ENCODE measurements around the gene L1TD1.

L1TD1 gene

GRCh38 chr1:62185677-62186076, 9.0 kb upstream of the L1TD1 start:
- in situ Hi-C loops (cut with MboI; ENCODE audit: low pct_unique_long_range_greater_than_20kb, low sequenced_read_pairs, unreplicated experiment) = no loop called here
- no peak for TF ChIP-seq CTCF (IDR thresholded peaks at IDR 0.05; ENCODE audit: extremely low read depth, insufficient read depth, missing control alignments)

GRCh38 chr1:62187548-62187947, 7.1 kb upstream of the L1TD1 start:
- no peak for TF ChIP-seq CTCF (IDR thresholded peaks at IDR 0.05; ENCODE audit: extremely low read depth, insufficient read depth, missing control alignments)
- in situ Hi-C loops (cut with MboI; ENCODE audit: low pct_unique_long_range_greater_than_20kb, low sequenced_read_pairs, unreplicated experiment) = no loop called here
- no peak for DNase-seq (ENCODE audit: low spot score)

More at GRCh38 chr1:62185677-62186076, 9.0 kb upstream of the L1TD1 start:
- no peak for DNase-seq (ENCODE audit: low spot score)

- in situ Hi-C loops (cut with MboI; ENCODE audit: low pct_unique_long_range_greater_than_20kb, low sequenced_read_pairs, unreplicated experiment) = no loop called here
- TF ChIP-seq CTCF (IDR thresholded peaks at IDR 0.05; ENCODE audit: extremely low read depth, insufficient read depth, missing control alignments) = no peak
- DNase-seq (ENCODE audit: low spot score) = no peak
These were observed 6.5 kb upstream of the L1TD1 start for GRCh38 chr1:62188111-62188510.

GRCh38 chr1:62196086-62196690, 1.5 kb downstream of the L1TD1 start:
- in situ Hi-C loops (cut with MboI; ENCODE audit: low pct_unique_long_range_greater_than_20kb, low sequenced_read_pairs, unreplicated experiment) = no loop called here
- DNase-seq (ENCODE audit: low spot score) = no peak
- no peak for TF ChIP-seq CTCF (IDR thresholded peaks at IDR 0.05; ENCODE audit: extremely low read depth, insufficient read depth, missing control alignments)

GRCh38 chr1:62198069-62198780, 3.6 kb downstream of the L1TD1 start:
- in situ Hi-C loops (cut with MboI; ENCODE audit: low pct_unique_long_range_greater_than_20kb, low sequenced_read_pairs, unreplicated experiment) = no loop called here
- no peak for DNase-seq (ENCODE audit: low spot score)
- no peak for TF ChIP-seq CTCF (IDR thresholded peaks at IDR 0.05; ENCODE audit: extremely low read depth, insufficient read depth, missing control alignments)

- no peak for DNase-seq (ENCODE audit: low spot score)
- in situ Hi-C loops (cut with MboI; ENCODE audit: low pct_unique_long_range_greater_than_20kb, low sequenced_read_pairs, unreplicated experiment) = no loop called here
These were observed 4.1 kb downstream of the L1TD1 start for GRCh38 chr1:62198781-62199125.

More at GRCh38 chr1:62198781-62199125, 4.1 kb downstream of the L1TD1 start:
- TF ChIP-seq CTCF (IDR thresholded peaks at IDR 0.05; ENCODE audit: extremely low read depth, insufficient read depth, missing control alignments) = no peak
